ENCODE measurements around the gene SIPA1L2.
A peak's percentile ranks its signal among the peaks of the same experiment; 100 is the strongest.
"Not testable (repeated sequence)": the region's sequence is repeated elsewhere in the genome, so short reads cannot be mapped to it uniquely, and the experiment has no call there.

Gene SIPA1L2

DNA sequence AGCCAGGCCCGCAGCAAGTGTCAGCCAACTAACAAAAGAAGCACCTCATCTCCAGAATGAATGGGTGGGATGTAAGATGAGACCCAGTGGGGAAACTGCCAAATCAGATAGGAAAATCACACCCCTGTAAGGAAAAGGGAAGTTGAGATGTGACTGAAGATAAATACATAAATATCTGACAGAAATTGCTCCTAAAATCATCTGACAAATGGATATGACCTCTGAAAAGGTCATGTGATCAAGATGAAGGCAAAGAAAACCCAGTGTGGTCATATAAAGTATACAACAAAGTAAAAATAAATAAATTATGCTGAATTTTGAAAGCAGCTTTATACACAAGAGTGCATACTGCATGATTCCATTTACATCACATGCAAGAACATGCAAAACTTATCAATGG, 12.7 kb downstream of the SIPA1L2 start:
- H3K4me3 ChIP-seq (ENCODE audit: control insufficient read depth in 1 of 7, extremely low read depth in 1 of 7, insufficient read depth in 4 of 7, low read depth in 2 of 7, low read length in 6 of 7), result no peak overlapping the region
- no peak overlapping the region for H3K27ac ChIP-seq (ENCODE audit: insufficient read depth in 1 of 2, low read depth in 1 of 2, low read length in 2 of 2, poor library complexity in 1 of 2, severe bottlenecking in 2 of 2)
- H3K9me3 ChIP-seq (ENCODE audit: control extremely low read depth in 1 of 5, control insufficient read depth in 4 of 5, insufficient read depth in 2 of 5, low read depth in 1 of 5, low read length in 4 of 5), result no peaks in the 10 kb centered on the region
- ChIA-PET POLR2A (no interaction called here), CTCF (no interaction called here)
- peaks cover 0 to 11% (median 5%) of the 10 kb centered on the region in 4 experiments for H3K4me1 ChIP-seq (ENCODE audit: control extremely low read depth in 1 of 4, control insufficient read depth in 4 of 4, insufficient read depth in 4 of 4, low read length in 3 of 4)
- no peak for DNase-seq
- H3K36me3 ChIP-seq (ENCODE audit: control insufficient read depth in 4 of 4, insufficient read depth in 4 of 4, low read length in 3 of 4), result no peaks in the 10 kb centered on the region
- H3K27me3 ChIP-seq (replicated peaks in 2 of 5; ENCODE audit: control insufficient read depth in 4 of 5, insufficient read depth in 5 of 5, low read length in 4 of 5), result no peaks in the 10 kb centered on the region
- WGBS (ENCODE audit: insufficient coverage), result no CpG with 5 or more reads among the region's 1 CpG

DNA sequence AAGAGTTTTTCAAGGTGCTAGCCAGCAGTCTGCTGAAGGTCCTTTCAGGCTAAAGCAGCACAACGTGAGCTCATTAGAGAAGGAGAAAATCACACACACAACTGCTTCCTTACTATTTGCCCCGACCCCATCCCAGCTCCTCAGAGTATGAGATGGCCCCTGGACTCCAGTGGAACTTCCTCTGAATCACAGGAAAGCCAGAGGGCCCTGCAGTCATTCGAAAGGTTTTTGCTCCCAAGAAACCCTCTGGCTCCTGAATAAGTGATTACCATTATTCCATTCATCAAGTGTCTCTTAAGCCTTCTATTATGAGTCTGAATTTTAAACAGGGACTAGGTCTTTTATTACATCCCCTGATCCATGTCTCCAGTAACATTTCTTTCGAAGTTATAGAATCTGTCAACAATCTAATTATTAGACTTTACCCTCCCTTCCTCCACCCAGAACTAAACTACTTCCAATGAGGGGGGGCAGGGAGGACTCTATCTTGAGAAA, 14.6 kb downstream of the SIPA1L2 start:
- Histone ChIP-seq H3K36me3 (ENCODE audit: control insufficient read depth in 4 of 4, insufficient read depth in 4 of 4, low read length in 3 of 4) (no peaks in the 10 kb centered on the region), H3K27ac (ENCODE audit: insufficient read depth in 1 of 2, low read depth in 1 of 2, low read length in 2 of 2, poor library complexity in 1 of 2, severe bottlenecking in 2 of 2) (no peak overlapping the region), H3K4me1 (ENCODE audit: control extremely low read depth in 1 of 4, control insufficient read depth in 4 of 4, insufficient read depth in 4 of 4, low read length in 3 of 4) (peaks cover 0 to 8% (median 1%) of the 10 kb centered on the region in 4 experiments), H3K9me3 (ENCODE audit: control extremely low read depth in 1 of 5, control insufficient read depth in 4 of 5, insufficient read depth in 2 of 5, low read depth in 1 of 5, low read length in 4 of 5) (no peaks in the 10 kb centered on the region), H3K27me3 (replicated peaks in 2 of 5; ENCODE audit: control insufficient read depth in 4 of 5, insufficient read depth in 5 of 5, low read length in 4 of 5) (no peaks in the 10 kb centered on the region), H3K4me3 (ENCODE audit: control insufficient read depth in 1 of 7, extremely low read depth in 1 of 7, insufficient read depth in 4 of 7, low read depth in 2 of 7, low read length in 6 of 7) (no peak overlapping the region)
- ChIA-PET CTCF (interaction anchor here (0.9 to 1.3 kb wide), 3 partner anchors 10 to 21 kb away, joined by 3 read pairs; no protein-coding TSS in a partner anchor), POLR2A (no interaction called here)
- 82% methylated on average over 3 of the region's 4 CpGs for WGBS (ENCODE audit: insufficient coverage)
- DNase-seq, result no peak

DNA sequence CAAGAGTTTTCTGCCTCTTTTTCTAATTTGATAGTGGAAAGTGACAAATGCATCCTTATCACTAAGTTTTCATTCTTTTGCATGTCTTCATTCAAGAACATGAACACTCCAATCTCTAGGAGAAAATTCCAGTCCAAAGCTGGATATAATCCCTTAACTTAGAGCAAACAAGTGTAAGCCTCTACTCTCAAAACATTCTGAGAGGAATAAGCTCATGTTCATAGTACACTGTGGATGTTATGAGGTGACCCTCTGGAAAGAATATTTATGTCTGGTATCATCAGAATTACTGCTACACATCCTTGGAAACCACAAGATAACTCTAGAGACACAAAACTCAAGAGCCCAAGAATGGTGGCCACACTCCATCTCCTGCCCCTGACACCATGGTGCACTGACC, 15.1 kb downstream of the SIPA1L2 start:
- Histone ChIP-seq H3K36me3 (ENCODE audit: control insufficient read depth in 4 of 4, insufficient read depth in 4 of 4, low read length in 3 of 4) (no peaks in the 10 kb centered on the region), H3K9me3 (ENCODE audit: control extremely low read depth in 1 of 5, control insufficient read depth in 4 of 5, insufficient read depth in 2 of 5, low read depth in 1 of 5, low read length in 4 of 5) (no peaks in the 10 kb centered on the region), H3K27ac (ENCODE audit: insufficient read depth in 1 of 2, low read depth in 1 of 2, low read length in 2 of 2, poor library complexity in 1 of 2, severe bottlenecking in 2 of 2) (no peak overlapping the region), H3K4me3 (ENCODE audit: control insufficient read depth in 1 of 7, extremely low read depth in 1 of 7, insufficient read depth in 4 of 7, low read depth in 2 of 7, low read length in 6 of 7) (no peak overlapping the region), H3K27me3 (replicated peaks in 2 of 5; ENCODE audit: control insufficient read depth in 4 of 5, insufficient read depth in 5 of 5, low read length in 4 of 5) (no peaks in the 10 kb centered on the region), H3K4me1 (ENCODE audit: control extremely low read depth in 1 of 4, control insufficient read depth in 4 of 4, insufficient read depth in 4 of 4, low read length in 3 of 4) (peaks cover 0 to 4% (median 0%) of the 10 kb centered on the region in 4 experiments)
- DNase-seq, result no peak
- POLR2A ChIA-PET, result no interaction called here
- CTCF ChIA-PET, result interaction anchor here (1.3 kb wide), 1 partner anchor 12 kb away, joined by 3 read pairs; no protein-coding TSS in a partner anchor

DNA sequence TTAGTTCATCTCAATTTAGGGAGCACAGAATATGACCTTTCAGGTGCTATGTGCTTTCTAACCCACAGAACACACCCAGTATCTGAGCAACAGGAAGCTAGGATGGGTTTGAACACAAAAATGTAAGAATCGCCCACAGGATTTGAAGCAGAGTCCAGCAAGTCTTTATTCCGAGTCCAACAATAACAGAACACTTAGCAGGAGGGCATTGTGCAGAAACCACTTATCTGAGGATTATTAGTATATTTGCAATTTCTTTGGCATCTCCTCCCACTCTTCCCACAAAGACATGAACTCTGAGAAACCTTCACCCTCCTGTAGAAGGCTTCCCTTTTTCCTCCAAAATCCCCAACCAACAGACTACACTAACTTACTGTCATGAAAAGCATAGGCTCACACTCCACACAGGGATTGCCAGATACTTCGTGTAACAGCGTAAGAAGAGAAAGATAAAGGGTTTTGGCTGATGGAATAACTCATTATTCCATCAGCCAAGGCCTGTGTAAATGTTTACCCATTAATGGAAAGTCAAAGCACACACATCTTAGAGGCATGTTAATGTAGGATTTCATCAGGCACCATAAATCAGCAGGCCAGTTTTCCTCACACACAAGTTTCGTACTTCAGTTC, 16.1 kb downstream of the SIPA1L2 start:
- no peak for DNase-seq
- CTCF ChIA-PET, result no interaction called here
- Histone ChIP-seq H3K9me3 (ENCODE audit: control extremely low read depth in 1 of 5, control insufficient read depth in 4 of 5, insufficient read depth in 2 of 5, low read depth in 1 of 5, low read length in 4 of 5) (no peaks in the 10 kb centered on the region), H3K4me1 (ENCODE audit: control extremely low read depth in 1 of 4, control insufficient read depth in 4 of 4, insufficient read depth in 4 of 4, low read length in 3 of 4) (peaks cover 0 to 4% (median 0%) of the 10 kb centered on the region in 4 experiments), H3K27me3 (replicated peaks in 2 of 5; ENCODE audit: control insufficient read depth in 4 of 5, insufficient read depth in 5 of 5, low read length in 4 of 5) (no peaks in the 10 kb centered on the region), H3K4me3 (ENCODE audit: control insufficient read depth in 1 of 7, extremely low read depth in 1 of 7, insufficient read depth in 4 of 7, low read depth in 2 of 7, low read length in 6 of 7) (no peak overlapping the region), H3K36me3 (ENCODE audit: control insufficient read depth in 4 of 4, insufficient read depth in 4 of 4, low read length in 3 of 4) (no peaks in the 10 kb centered on the region), H3K27ac (ENCODE audit: insufficient read depth in 1 of 2, low read depth in 1 of 2, low read length in 2 of 2, poor library complexity in 1 of 2, severe bottlenecking in 2 of 2) (no peak overlapping the region)
- POLR2A ChIA-PET, result no interaction called here
- 100% methylated on average over 1 of the region's 5 CpGs for WGBS (ENCODE audit: insufficient coverage)

DNA sequence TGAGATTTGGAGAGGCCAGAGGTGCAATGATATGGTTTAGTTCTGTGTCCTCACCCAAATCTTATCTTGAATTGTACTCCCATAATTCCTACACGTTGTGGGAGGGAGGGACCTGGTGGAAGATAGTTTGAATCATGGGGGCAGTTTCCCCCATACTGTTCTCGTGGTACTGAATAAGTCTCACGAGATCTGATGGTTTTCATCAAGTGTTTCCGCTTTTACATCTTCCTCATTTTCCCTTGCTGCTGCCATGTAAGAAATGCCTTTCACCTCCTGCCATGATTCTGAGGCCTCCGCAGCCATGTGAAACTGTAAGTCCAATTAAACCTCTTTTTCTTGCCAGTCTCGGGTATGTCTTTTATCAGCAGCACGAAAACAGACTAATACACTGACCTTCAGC, 17.1 kb downstream of the SIPA1L2 start:
- POLR2A ChIA-PET; DNase-seq; CTCF ChIA-PET; H3K27ac ChIP-seq (ENCODE audit: insufficient read depth in 1 of 2, low read depth in 1 of 2, low read length in 2 of 2, poor library complexity in 1 of 2, severe bottlenecking in 2 of 2); H3K27me3 ChIP-seq (replicated peaks in 2 of 5; ENCODE audit: control insufficient read depth in 4 of 5, insufficient read depth in 5 of 5, low read length in 4 of 5); H3K9me3 ChIP-seq (ENCODE audit: control extremely low read depth in 1 of 5, control insufficient read depth in 4 of 5, insufficient read depth in 2 of 5, low read depth in 1 of 5, low read length in 4 of 5); H3K4me3 ChIP-seq (ENCODE audit: control insufficient read depth in 1 of 7, extremely low read depth in 1 of 7, insufficient read depth in 4 of 7, low read depth in 2 of 7, low read length in 6 of 7); H3K36me3 ChIP-seq (ENCODE audit: control insufficient read depth in 4 of 4, insufficient read depth in 4 of 4, low read length in 3 of 4); H3K4me1 ChIP-seq (ENCODE audit: control extremely low read depth in 1 of 4, control insufficient read depth in 4 of 4, insufficient read depth in 4 of 4, low read length in 3 of 4): not testable (repeated sequence)
- WGBS (ENCODE audit: insufficient coverage), result 98% methylated on average over 4 of the region's 7 CpGs

DNA sequence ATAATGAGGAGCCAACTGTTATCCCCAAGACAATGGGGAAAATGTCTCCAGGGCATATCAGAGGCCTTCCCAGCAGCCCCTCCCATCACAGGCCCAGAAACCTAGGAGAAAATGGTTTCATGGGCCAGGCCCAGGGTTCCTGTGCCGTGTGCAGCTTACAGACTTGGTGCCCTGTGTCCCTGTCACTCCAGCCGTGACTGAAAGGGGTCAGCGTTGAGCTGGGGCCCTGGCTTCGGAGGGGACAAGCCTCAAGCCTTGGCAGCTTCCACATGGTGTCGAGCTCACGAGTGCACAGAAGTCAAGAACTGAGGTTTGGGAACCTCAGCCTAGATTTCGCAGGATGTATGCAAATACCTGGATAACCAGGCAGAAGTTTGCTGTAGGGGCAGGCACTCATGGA, 18.1 kb downstream of the SIPA1L2 start:
- ChIA-PET CTCF (no interaction called here), POLR2A (no interaction called here)
- 96% methylated on average over 6 of the region's 7 CpGs for WGBS (ENCODE audit: insufficient coverage)
- DNase-seq, result no peak
- peaks cover 0 to 5% (median 2%) of the 10 kb centered on the region in 4 experiments for H3K4me1 ChIP-seq (ENCODE audit: control extremely low read depth in 1 of 4, control insufficient read depth in 4 of 4, insufficient read depth in 4 of 4, low read length in 3 of 4)
- H3K27me3 ChIP-seq (replicated peaks in 2 of 5; ENCODE audit: control insufficient read depth in 4 of 5, insufficient read depth in 5 of 5, low read length in 4 of 5), result no peaks in the 10 kb centered on the region
- no peak overlapping the region for H3K4me3 ChIP-seq (ENCODE audit: control insufficient read depth in 1 of 7, extremely low read depth in 1 of 7, insufficient read depth in 4 of 7, low read depth in 2 of 7, low read length in 6 of 7)
- H3K9me3 ChIP-seq (ENCODE audit: control extremely low read depth in 1 of 5, control insufficient read depth in 4 of 5, insufficient read depth in 2 of 5, low read depth in 1 of 5, low read length in 4 of 5), result no peaks in the 10 kb centered on the region
- no peak overlapping the region for H3K27ac ChIP-seq (ENCODE audit: insufficient read depth in 1 of 2, low read depth in 1 of 2, low read length in 2 of 2, poor library complexity in 1 of 2, severe bottlenecking in 2 of 2)
- H3K36me3 ChIP-seq (ENCODE audit: control insufficient read depth in 4 of 4, insufficient read depth in 4 of 4, low read length in 3 of 4), result no peaks in the 10 kb centered on the region

GRCh38 chr1:232610902-232611745, 18.8 kb downstream of the SIPA1L2 start:
- H3K4me1 ChIP-seq (ENCODE audit: control extremely low read depth in 1 of 4, control insufficient read depth in 4 of 4, insufficient read depth in 4 of 4, low read length in 3 of 4); H3K27me3 ChIP-seq (replicated peaks in 2 of 5; ENCODE audit: control insufficient read depth in 4 of 5, insufficient read depth in 5 of 5, low read length in 4 of 5); CTCF ChIA-PET; H3K9me3 ChIP-seq (ENCODE audit: control extremely low read depth in 1 of 5, control insufficient read depth in 4 of 5, insufficient read depth in 2 of 5, low read depth in 1 of 5, low read length in 4 of 5); H3K27ac ChIP-seq (ENCODE audit: insufficient read depth in 1 of 2, low read depth in 1 of 2, low read length in 2 of 2, poor library complexity in 1 of 2, severe bottlenecking in 2 of 2); H3K36me3 ChIP-seq (ENCODE audit: control insufficient read depth in 4 of 4, insufficient read depth in 4 of 4, low read length in 3 of 4); H3K4me3 ChIP-seq (ENCODE audit: control insufficient read depth in 1 of 7, extremely low read depth in 1 of 7, insufficient read depth in 4 of 7, low read depth in 2 of 7, low read length in 6 of 7); POLR2A ChIA-PET: not testable (repeated sequence)
- WGBS (ENCODE audit: insufficient coverage), result 88% methylated on average over 10 of the region's 11 CpGs
- DNase-seq, result peak in 2 of 3 donors; percentile 48 to 66

Measured in common myeloid progenitor, CD34-positive (primary cell).